GM12878 (cell line): Measurements from ENCODE around the gene GALNS. TPM values are rescaled to one million over a fixed set of nuclear protein-coding genes. Genes with fewer than 3 reads are reported as not detected.

Experiments
- ATAC-seq: fragments of 200-7000 bp; cut with Tn5 transposase; 3 replicates; pipeline ENCODE4 v1.9.1; 2020; ENCODE audit warnings: mild to moderate bottlenecking, moderate library complexity
- BruUV-seq: library from RNA; stranded (reverse); fragments of 400-500 nt; replicated peaks from 2 replicates; lab custom pipeline; 2021; lab: Mats Ljungman, UMichigan
- CTCF ChIA-PET: fragments of 300-600 bp; sonication (Branson Sonifier 250); formaldehyde crosslinking; extraction: SDS; loops from one replicate; lab custom pipeline; 2021; ENCODE audit warnings: inconsistent platforms; lab: Yijun Ruan, JAX
- POLR2A ChIA-PET: fragments of 350-600 bp; formaldehyde crosslinking; extraction: SDS; loops from one replicate; lab custom pipeline; 2021; ENCODE audit warnings: inconsistent platforms; lab: Charles Lee
- RAD21 ChIA-PET: fragments of 300-600 bp; sonication (Branson Sonifier 250); formaldehyde crosslinking; loops from one replicate; lab custom pipeline; 2023; ENCODE audit warnings: antibody characterized with exemption; ENCODE audit not compliant: unreplicated experiment; lab: Charles Lee
- SMC1A ChIA-PET: fragments of 300-600 bp; sonication (Branson Sonifier 250); formaldehyde crosslinking; loops from one replicate; lab custom pipeline; 2023; ENCODE audit not compliant: unreplicated experiment, uncharacterized antibody; lab: Charles Lee
- DNase-seq: peaks from one replicate; pipeline ENCODE4 v3.0.0-alpha.2; 2011; ENCODE audit warnings: low read depth, low spot score
- FAIRE-seq: peaks from 3 replicates; lab custom pipeline; 2011; peaks lifted over from hg19 to GRCh38; lab: Jason Lieb, UNC
- H2AFZ ChIP-seq: 2 replicates; pipeline ENCODE4 v1.6.0; 2011; ENCODE audit warnings: low read depth, low read length, control low read depth; ENCODE audit not compliant: control insufficient read depth
- H3K27ac ChIP-seq: 2 replicates; pipeline ENCODE4 v1.5.1; 2011; ENCODE audit warnings: control low read depth; ENCODE audit not compliant: control insufficient read depth, insufficient read depth
- H3K27me3 ChIP-seq, 2 experiments: replicated peaks in 1 of 2; 2 replicates each; pipeline versions ENCODE4 v1.6.0 to v1.6.1; 2011; ENCODE audit warnings: low read length in 1 of 2; ENCODE audit not compliant: control insufficient read depth in 2 of 2, insufficient read depth in 2 of 2
- H3K36me3 ChIP-seq, 2 experiments: 2 replicates each; pipeline ENCODE4 v1.5.1; 2011; ENCODE audit warnings: low read length in 1 of 2; ENCODE audit not compliant: control insufficient read depth in 2 of 2, insufficient read depth in 2 of 2
- H3K4me1 ChIP-seq: 2 replicates; pipeline ENCODE4 v1.6.1; 2011; ENCODE audit warnings: mild to moderate bottlenecking, low read length, moderate library complexity, mixed read lengths; ENCODE audit not compliant: control insufficient read depth, insufficient read depth
- H3K4me2 ChIP-seq: 2 replicates; pipeline ENCODE4 v1.6.0; 2011; ENCODE audit warnings: control low read depth; ENCODE audit not compliant: control insufficient read depth, insufficient read depth
- H3K4me3 ChIP-seq: fragments of 200-600 bp; sonication (generic); 2 replicates; pipeline ENCODE4 v1.5.1; 2016
- H3K79me2 ChIP-seq: 2 replicates; pipeline ENCODE4 v1.6.0; 2011; ENCODE audit warnings: low read length; ENCODE audit not compliant: control insufficient read depth, insufficient read depth
- H3K9ac ChIP-seq: 2 replicates; pipeline ENCODE4 v1.8.0; 2011; ENCODE audit warnings: low read length, control low read depth, mixed read lengths; ENCODE audit not compliant: control insufficient read depth, insufficient read depth
- H3K9me3 ChIP-seq: replicated peaks from 3 replicates; pipeline ENCODE4 v1.5.1; 2011; ENCODE audit warnings: mild to moderate bottlenecking, low read length; ENCODE audit not compliant: control insufficient read depth, insufficient read depth
- H4K20me1 ChIP-seq: 2 replicates; pipeline ENCODE4 v1.6.0; 2011; ENCODE audit not compliant: control insufficient read depth, insufficient read depth
- EZH2 ChIP-seq: IDR thresholded peaks from 2 replicates; pipeline ENCODE4 v1.6.1; 2012; ENCODE audit warnings: low read depth, mild to moderate bottlenecking, control low read depth, inconsistent platforms, low read length, borderline replicate concordance; ENCODE audit not compliant: control insufficient read depth
- POLR2A ChIP-seq: IDR thresholded peaks from 2 replicates; pipeline ENCODE4 v1.6.1; 2011; ENCODE audit warnings: low read depth, mild to moderate bottlenecking, low read length
- RELA ChIP-seq: fragments of 450-650 bp; IDR thresholded peaks from 2 replicates; pipeline ENCODE4 v1.8.0; 2014; ENCODE audit warnings: borderline replicate concordance; ENCODE audit not compliant: partially characterized antibody
- TBL1XR1 ChIP-seq: IDR thresholded peaks from 2 replicates; pipeline ENCODE4 v1.6.1; 2012; ENCODE audit warnings: low read depth, low read length, improper control_type of control experiment
- YBX1 ChIP-seq: fragments of 450-650 bp; IDR thresholded peaks from 2 replicates; pipeline ENCODE4 v1.6.1; 2016; ENCODE audit warnings: antibody characterized with exemption
- WGBS: methylation state at CpG from one replicate; pipeline ENCODE4 v1.1.6; 2016; ENCODE audit warnings: low lambda C conversion rate; ENCODE audit not compliant: insufficient replicate concordance, insufficient coverage; ENCODE audit errors: missing lambda C conversion rate; 5-methylcytosine and 5-hydroxymethylcytosine counted together
- in situ Hi-C: fragments of 300-500 bp; cut with MboI; formaldehyde crosslinking; loops from 9 replicates; pipeline ENCODE4 v1.14.3; 2018; ENCODE audit warnings: mixed read lengths
- intact Hi-C: fragments of 100-400 bp; cut with micrococcal nuclease; formaldehyde crosslinking; loops from one replicate; pipeline ENCODE4 v1.14.2; 2022; ENCODE audit not compliant: unreplicated experiment
- polyA plus RNA-seq, 11 experiments: library from polyadenylated mRNA; depleted of rRNA in 4 of 11; unstranded in 6 of 11; stranded (reverse) in 5 of 11; fragments of >200 nt; fragmentation: Nextera tagmentation in 4 of 11; fragmentation: Illumina TruSeq in 1 of 11; extraction: Ambion mirVana in 4 of 11; extraction: Trizol in 1 of 11; gene quantifications; 1 replicate in 1 of 11; 2 replicates in 10 of 11; pipeline versions ENCODE4 v1.2.1 to v1.2.3, GENCODE V29; 2011 to 2016; ENCODE audit warnings: inconsistent platforms in 2 of 11, missing spikeins in 2 of 11, low read depth in 1 of 11
- total RNA-seq, 4 experiments: library from RNA; depleted of rRNA in 3 of 4; stranded (reverse); fragments of >200 nt in 3 of 4; fragmentation: Illumina TruSeq in 1 of 4; extraction: Trizol in 1 of 4; gene quantifications; 2 replicates each; pipeline versions ENCODE4 v1.2.1 to v1.2.3, GENCODE V29; 2013 to 2021
- TF ChIP-seq, protein P1 (sequence below): fragments of 450-650 bp; IDR thresholded peaks from 2 replicates; pipeline ENCODE4 v1.6.1; 2017; ENCODE audit warnings: borderline replicate concordance

GALNS gene
- total and polyA plus RNA-seq, 10 of the 15 experiments (the other 5 are each of a cell fraction or from before 2014, with no cell fraction given) = 0.37 to 12.4 (median 5.3) TPM

DNA sequence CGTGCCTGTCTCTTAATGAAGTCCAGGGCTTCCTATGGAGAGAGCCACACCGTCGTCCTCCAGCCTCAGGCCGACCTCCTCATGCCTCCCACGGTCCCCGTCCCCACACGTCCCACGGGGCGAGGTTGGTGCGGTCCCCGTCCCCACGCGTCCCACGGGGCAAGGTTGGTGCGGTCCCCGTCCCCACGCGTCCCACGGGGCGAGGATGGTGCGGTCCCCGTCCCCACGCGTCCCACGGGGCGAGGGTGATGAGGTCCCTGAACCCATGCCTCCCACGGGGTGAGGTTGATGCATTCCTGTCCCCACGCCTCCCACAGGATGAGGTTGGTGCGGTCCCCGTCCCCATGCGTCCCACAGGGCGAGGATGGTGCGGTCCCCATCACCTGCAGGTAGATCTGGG is 20.9 kb downstream of the GALNS start:
- peak; percentile 40; the same call in 1 of the 2 replicates for TF ChIP-seq POLR2A
- no peak for TF ChIP-seq YBX1
- no peak overlapping the region for H3K9ac ChIP-seq
- no peak overlapping the region for H3K27ac ChIP-seq
- ChIA-PET RAD21 (no interaction called here), SMC1A (no interaction called here), POLR2A (no interaction called here), CTCF (no interaction called here)
- H3K4me3 ChIP-seq = no peak overlapping the region
- no peak for FAIRE-seq
- no peak for DNase-seq
- ATAC-seq = no peak
- H3K4me1 ChIP-seq = no peaks in the 10 kb centered on the region
- WGBS = 28% methylated on average over 26 of the region's 33 CpGs
- H3K79me2 ChIP-seq = no peaks in the 10 kb centered on the region
- H3K27me3 ChIP-seq = no peaks in the 10 kb centered on the region
- BruUV-seq = no TSS peak
- no peak overlapping the region for H2AFZ ChIP-seq
- no peaks in the 10 kb centered on the region for H3K9me3 ChIP-seq
- no peak overlapping the region for H3K4me2 ChIP-seq
- no peaks in the 10 kb centered on the region for H4K20me1 ChIP-seq
- in situ Hi-C loops (no loop called here), intact Hi-C loops (no loop called here)
- no peaks in the 10 kb centered on the region; a peak in 1 of 4 replicates for H3K36me3 ChIP-seq

DNA sequence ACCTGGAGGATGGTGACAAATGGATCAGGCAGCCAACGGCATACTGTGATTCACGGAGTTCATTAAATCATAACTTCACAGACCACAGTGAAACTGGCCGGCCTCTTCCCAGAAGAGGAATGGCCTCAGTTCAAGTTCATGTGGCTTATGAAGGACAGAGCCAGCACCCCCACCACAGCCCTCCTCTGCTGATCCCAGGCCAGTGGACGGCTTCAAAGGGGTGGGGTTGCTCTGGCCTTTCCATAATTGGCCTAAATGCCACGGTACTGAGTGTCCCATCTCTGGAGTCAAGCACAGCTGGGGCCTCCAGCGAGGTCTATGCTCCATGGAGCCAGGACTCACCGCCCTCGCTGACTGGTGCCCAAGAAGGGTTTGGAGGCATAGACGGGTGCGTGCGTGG is 21.4 kb downstream of the GALNS start:
- H3K36me3 ChIP-seq = no peaks in the 10 kb centered on the region; a peak in 1 of 4 replicates
- TF ChIP-seq, protein P1, sequence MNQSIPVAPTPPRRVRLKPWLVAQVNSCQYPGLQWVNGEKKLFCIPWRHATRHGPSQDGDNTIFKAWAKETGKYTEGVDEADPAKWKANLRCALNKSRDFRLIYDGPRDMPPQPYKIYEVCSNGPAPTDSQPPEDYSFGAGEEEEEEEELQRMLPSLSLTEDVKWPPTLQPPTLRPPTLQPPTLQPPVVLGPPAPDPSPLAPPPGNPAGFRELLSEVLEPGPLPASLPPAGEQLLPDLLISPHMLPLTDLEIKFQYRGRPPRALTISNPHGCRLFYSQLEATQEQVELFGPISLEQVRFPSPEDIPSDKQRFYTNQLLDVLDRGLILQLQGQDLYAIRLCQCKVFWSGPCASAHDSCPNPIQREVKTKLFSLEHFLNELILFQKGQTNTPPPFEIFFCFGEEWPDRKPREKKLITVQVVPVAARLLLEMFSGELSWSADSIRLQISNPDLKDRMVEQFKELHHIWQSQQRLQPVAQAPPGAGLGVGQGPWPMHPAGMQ = no peak
- no peak for TF ChIP-seq TBL1XR1
- no peak for TF ChIP-seq RELA
- no peak for TF ChIP-seq EZH2
- TF ChIP-seq, all 136 proteins: peak for 0
- in situ Hi-C loops (no loop called here), intact Hi-C loops (no loop called here)
- Histone ChIP-seq H3K27ac (no peak overlapping the region), H3K9me3 (no peaks in the 10 kb centered on the region), H4K20me1 (no peaks in the 10 kb centered on the region), H3K4me1 (no peaks in the 10 kb centered on the region), H3K4me3 (no peak overlapping the region), H3K9ac (no peak overlapping the region), H3K27me3 (no peaks in the 10 kb centered on the region), H3K4me2 (no peak overlapping the region), H3K79me2 (no peaks in the 10 kb centered on the region), H2AFZ (no peak overlapping the region)
- SMC1A ChIA-PET = no interaction called here
- RAD21 ChIA-PET = no interaction called here
- CTCF ChIA-PET = no interaction called here
- POLR2A ChIA-PET = no interaction called here
- DNase-seq = no peak
- FAIRE-seq = no peak
- BruUV-seq = no TSS peak
- no peak for ATAC-seq
- 91% methylated on average over 11 of the region's 11 CpGs for WGBS
